Neuronal stem cell (in vitro differentiated cells): ENCODE measurements around the gene PDZK1.
"Not testable (repeated sequence)": the region's sequence is repeated elsewhere in the genome, so short reads cannot be mapped to it uniquely, and the experiment has no call there.

Source experiments
- DNase-seq: peaks from one replicate; pipeline ENCODE4 v3.0.0-alpha.2; 2013; ENCODE audit warnings: low spot score
- H2AFZ ChIP-seq: one replicate; pipeline ENCODE4 v1.6.1; 2013; ENCODE audit warnings: mild to moderate bottlenecking, low read length, inconsistent platforms
- H2AK5ac ChIP-seq: 2 replicates; pipeline ENCODE4 v1.6.1; 2013; ENCODE audit warnings: low read depth, mild to moderate bottlenecking, inconsistent platforms, low read length, moderate library complexity, mixed read lengths
- H2BK120ac ChIP-seq: 2 replicates; pipeline ENCODE4 v1.6.1; 2013; ENCODE audit warnings: low read depth, mild to moderate bottlenecking, inconsistent platforms, low read length, moderate library complexity, mixed read lengths
- H2BK12ac ChIP-seq: one replicate; pipeline ENCODE4 v1.6.1; 2013; ENCODE audit warnings: low read length, inconsistent platforms
- H2BK15ac ChIP-seq: 2 replicates; pipeline ENCODE4 v1.6.1; 2013; ENCODE audit warnings: mild to moderate bottlenecking, low read length, inconsistent platforms, mixed read lengths
- H2BK5ac ChIP-seq: one replicate; pipeline ENCODE4 v1.6.1; 2013; ENCODE audit warnings: inconsistent platforms, mild to moderate bottlenecking, low read length, moderate library complexity
- H3K14ac ChIP-seq: one replicate; pipeline ENCODE4 v1.6.1; 2013; ENCODE audit warnings: low read length, inconsistent platforms
- H3K18ac ChIP-seq: 2 replicates; pipeline ENCODE4 v1.6.1; 2013; ENCODE audit warnings: low read length, inconsistent platforms
- H3K23ac ChIP-seq: 2 replicates; pipeline ENCODE4 v1.6.1; 2013; ENCODE audit warnings: low read depth, mild to moderate bottlenecking, mixed read lengths, low read length, inconsistent platforms; ENCODE audit not compliant: poor library complexity
- H3K27ac ChIP-seq: replicated peaks from 3 replicates; pipeline ENCODE4 v1.5.1; 2013; ENCODE audit warnings: low read length, inconsistent platforms
- H3K27me3 ChIP-seq, 3 experiments: 2 replicates each; pipeline ENCODE4 v1.6.1; 2013; ENCODE audit warnings: low read length in 3 of 3, mild to moderate bottlenecking in 2 of 3, inconsistent platforms in 1 of 3, low read depth in 1 of 3, mixed read lengths in 1 of 3, moderate library complexity in 1 of 3; ENCODE audit not compliant: control insufficient read depth in 3 of 3, insufficient read depth in 3 of 3
- H3K36me3 ChIP-seq, 2 donors: replicated peaks in 1 of 2; 2 replicates each; pipeline ENCODE4 v1.6.1; 2013; ENCODE audit warnings: low read length in 2 of 2; ENCODE audit not compliant: control insufficient read depth in 2 of 2, insufficient read depth in 2 of 2
- H3K4ac ChIP-seq: 2 replicates; pipeline ENCODE4 v1.6.1; 2013; ENCODE audit warnings: inconsistent platforms, mild to moderate bottlenecking, low read length, moderate library complexity
- H3K4me1 ChIP-seq, 2 donors: 1 replicate in 1 of 2; 2 replicates in 1 of 2; pipeline ENCODE4 v1.6.1; 2013; ENCODE audit warnings: low read length in 2 of 2, low read depth in 1 of 2; ENCODE audit not compliant: control insufficient read depth in 2 of 2, insufficient read depth in 1 of 2
- H3K4me2 ChIP-seq: one replicate; pipeline ENCODE4 v1.6.1; 2013; ENCODE audit warnings: mild to moderate bottlenecking, low read length, inconsistent platforms; ENCODE audit not compliant: insufficient read depth, poor library complexity, severe bottlenecking
- H3K4me3 ChIP-seq, 2 donors: 2 replicates each; pipeline ENCODE4 v1.5.1; 2013; ENCODE audit warnings: low read length in 2 of 2, mild to moderate bottlenecking in 2 of 2, inconsistent platforms in 1 of 2, moderate library complexity in 1 of 2
- H3K79me1 ChIP-seq: one replicate; pipeline ENCODE4 v1.6.1; 2013; ENCODE audit warnings: low read depth, mild to moderate bottlenecking, inconsistent platforms, low read length, moderate library complexity
- H3K9ac ChIP-seq: one replicate; pipeline ENCODE4 v1.6.1; 2013; ENCODE audit warnings: mild to moderate bottlenecking, low read depth, low read length, inconsistent platforms; ENCODE audit not compliant: poor library complexity
- H3K9me3 ChIP-seq, 2 donors: replicated peaks in 1 of 2; 2 replicates each; pipeline versions ENCODE3 to v1.6.1; 2013; ENCODE audit warnings: low read length in 2 of 2, mild to moderate bottlenecking in 2 of 2, inconsistent platforms in 1 of 2, low read depth in 1 of 2, mixed read lengths in 1 of 2, moderate library complexity in 1 of 2; ENCODE audit not compliant: control insufficient read depth in 2 of 2, insufficient read depth in 1 of 2
- H4K8ac ChIP-seq: one replicate; pipeline ENCODE4 v1.6.1; 2013; ENCODE audit warnings: low read depth, mild to moderate bottlenecking, inconsistent platforms, low read length, moderate library complexity
- H4K91ac ChIP-seq: one replicate; pipeline ENCODE4 v1.6.1; 2013; ENCODE audit warnings: low read length, low read depth, mild to moderate bottlenecking, inconsistent platforms; ENCODE audit not compliant: poor library complexity
- WGBS, 2 donors: extraction: QIAGEN DNeasy Blood & Tissue Kit; methylation state at CpG; one replicate each; pipeline ENCODE4 v1.1.7; 2013; ENCODE audit warnings: missing lambda C conversion rate in 2 of 2, mixed read lengths in 1 of 2; ENCODE audit not compliant: insufficient read length in 2 of 2, insufficient replicate concordance in 1 of 2; ENCODE audit errors: extremely low coverage in 2 of 2; 5-methylcytosine and 5-hydroxymethylcytosine counted together

PDZK1 gene

DNA sequence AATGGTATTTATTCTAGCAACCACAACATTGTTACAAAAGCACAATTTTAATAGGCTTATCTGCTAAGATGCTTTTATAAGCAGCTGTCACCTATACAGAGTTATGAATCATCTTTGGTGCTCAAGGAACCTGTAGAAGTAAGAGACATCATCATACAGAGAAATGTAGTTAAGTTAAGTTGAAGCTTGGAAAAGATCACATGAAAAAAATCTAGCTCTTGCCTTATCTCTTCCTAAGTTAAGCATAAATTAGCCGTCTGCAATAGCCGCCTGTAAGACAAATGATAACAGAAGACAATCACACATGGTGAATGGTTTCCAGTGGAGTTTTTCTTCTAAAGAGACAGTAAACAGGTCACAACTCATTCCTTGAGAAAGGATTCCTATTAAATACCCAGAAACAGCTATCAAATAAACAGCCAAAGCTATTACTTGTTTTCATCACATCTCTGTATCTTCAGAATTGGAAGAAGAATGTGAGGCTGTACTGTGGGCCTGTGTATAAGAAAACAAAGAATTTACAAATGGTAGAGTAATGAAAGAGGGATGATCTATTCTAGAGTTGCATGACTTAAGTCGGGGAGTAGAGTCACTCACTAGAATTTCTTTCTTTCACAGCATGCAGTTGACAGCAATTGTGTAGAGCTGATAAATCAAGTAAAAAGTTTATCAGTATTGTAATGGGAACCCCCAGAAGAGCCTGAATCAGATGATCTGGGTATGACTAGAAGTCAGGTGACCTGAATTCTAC is 36.0 kb downstream of the PDZK1 start:
- not testable (repeated sequence) for H3K9ac ChIP-seq, H3K18ac ChIP-seq
- WGBS, 2 donors: no CpG with 5 or more reads among the region's 3 CpGs

DNA sequence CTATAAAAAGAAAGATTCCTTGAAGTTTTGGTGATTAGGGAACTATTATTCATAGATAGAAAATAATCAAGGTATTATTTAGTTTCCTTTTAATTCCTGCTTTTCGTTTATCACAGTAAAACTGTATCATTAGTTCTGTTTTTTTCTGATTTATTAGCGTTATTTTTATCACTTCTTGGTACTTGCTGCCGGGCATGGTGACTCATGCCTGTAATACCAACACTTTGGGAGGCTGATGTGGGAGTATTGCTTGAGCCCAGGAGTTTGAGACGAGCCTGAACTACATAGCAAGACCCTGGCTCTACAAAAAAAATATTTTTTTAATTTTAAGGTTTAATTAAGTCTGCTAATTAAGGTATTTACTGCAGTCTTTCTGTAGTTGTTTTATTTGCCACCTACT is 42.2 kb downstream of the PDZK1 start:
- not testable (repeated sequence) for H3K4me1 ChIP-seq, H4K91ac ChIP-seq, DNase-seq, H3K9ac ChIP-seq, H3K4me3 ChIP-seq, H3K79me1 ChIP-seq, H2BK15ac ChIP-seq, H3K18ac ChIP-seq, H2BK120ac ChIP-seq, H3K27ac ChIP-seq, H3K27me3 ChIP-seq, H3K4me2 ChIP-seq, H2AFZ ChIP-seq, H3K36me3 ChIP-seq, H2BK5ac ChIP-seq, H4K8ac ChIP-seq, H3K14ac ChIP-seq, H3K9me3 ChIP-seq, H2BK12ac ChIP-seq, H2AK5ac ChIP-seq, H3K4ac ChIP-seq, H3K23ac ChIP-seq
- no CpG with 5 or more reads among the region's 4 CpGs for WGBS, 2 donors

More for the DNA sequence above, 36.0 kb downstream of the PDZK1 start:
- H3K27ac ChIP-seq, H3K4me3 ChIP-seq, H4K91ac ChIP-seq, H2BK5ac ChIP-seq, H3K36me3 ChIP-seq, H3K4ac ChIP-seq, H3K27me3 ChIP-seq, H4K8ac ChIP-seq, H3K4me1 ChIP-seq, H2AFZ ChIP-seq, H3K9me3 ChIP-seq, H2BK12ac ChIP-seq, H3K14ac ChIP-seq, H3K4me2 ChIP-seq, H3K23ac ChIP-seq, H2BK15ac ChIP-seq, H3K79me1 ChIP-seq, DNase-seq, H2BK120ac ChIP-seq, H2AK5ac ChIP-seq: not testable (repeated sequence)

GRCh38 chr1:145662502-145662901 is 44.7 kb downstream of the PDZK1 start:
- not testable (repeated sequence) for H2AFZ ChIP-seq, H3K23ac ChIP-seq, H2BK15ac ChIP-seq, H2AK5ac ChIP-seq, H3K36me3 ChIP-seq, H3K79me1 ChIP-seq, H3K4me1 ChIP-seq, H3K4me2 ChIP-seq, H3K27ac ChIP-seq, H4K8ac ChIP-seq, H3K4me3 ChIP-seq, H3K9me3 ChIP-seq, H3K14ac ChIP-seq, H3K9ac ChIP-seq, H2BK120ac ChIP-seq, H2BK5ac ChIP-seq, H3K4ac ChIP-seq, H3K18ac ChIP-seq, H4K91ac ChIP-seq, DNase-seq, H2BK12ac ChIP-seq, H3K27me3 ChIP-seq
- WGBS, 2 donors: no CpG with 5 or more reads among the region's 2 CpGs

GRCh38 chr1:145656245-145656943 is 50.8 kb downstream of the PDZK1 start:
- H3K9ac ChIP-seq, H3K23ac ChIP-seq, H3K4me3 ChIP-seq, H2AFZ ChIP-seq, H2AK5ac ChIP-seq, H3K14ac ChIP-seq, H3K4me2 ChIP-seq, H2BK5ac ChIP-seq, H2BK15ac ChIP-seq, DNase-seq, H3K36me3 ChIP-seq, H2BK12ac ChIP-seq, H3K9me3 ChIP-seq, H4K91ac ChIP-seq, H3K27ac ChIP-seq, H2BK120ac ChIP-seq, H3K4ac ChIP-seq, H3K4me1 ChIP-seq, H4K8ac ChIP-seq, H3K79me1 ChIP-seq, H3K18ac ChIP-seq, H3K27me3 ChIP-seq: not testable (repeated sequence)
- no CpG with 5 or more reads among the region's 7 CpGs for WGBS, 2 donors
